IPS-NIHi7 (cell line): ENCODE data around the gene RIPOR2.
A peak's percentile ranks its signal among the peaks of the same experiment; 100 is the strongest.
"Not testable (repeated sequence)": the region's sequence is repeated elsewhere in the genome, so short reads cannot be mapped to it uniquely, and the experiment has no call there.

Source experiments
- DNase-seq: peaks from one replicate; pipeline ENCODE4 v3.0.0; 2012; ENCODE audit warnings: mixed read lengths; ENCODE audit errors: extremely low spot score

RIPOR2 gene

GRCh38 chr6:24807584-24807983, 128.2 kb downstream of the RIPOR2 start:
- no peak for DNase-seq

GRCh38 chr6:24802271-24803059, 133.3 kb downstream of the RIPOR2 start:
- DNase-seq, result no peak

GRCh38 chr6:24799541-24799915, 136.2 kb downstream of the RIPOR2 start:
- no peak for DNase-seq

- no peak for DNase-seq
Measured at GRCh38 chr6:24798740-24799540, 136.8 kb downstream of the RIPOR2 start, which contains the start of gene ARMH2. Gene ARMH2, minus strand, starts transcription at chr6:24798917. Its CDS starts 60 bp downstream, at chr6:24798857.

GRCh38 chr6:24797596-24798216, 138.1 kb downstream of the RIPOR2 start:
- no peak for DNase-seq

- DNase-seq, result no peak
Measured at GRCh38 chr6:24796616-24797290, 139.0 kb downstream of the RIPOR2 start.

- DNase-seq, result no peak
Measured at GRCh38 chr6:24795106-24795505, 140.7 kb downstream of the RIPOR2 start.

GRCh38 chr6:24788031-24788665, 147.6 kb downstream of the RIPOR2 start:
- no peak for DNase-seq

- DNase-seq, result no peak
Measured at GRCh38 chr6:24780206-24780605, 155.6 kb downstream of the RIPOR2 start.

GRCh38 chr6:24779416-24780016, 156.2 kb downstream of the RIPOR2 start:
- no peak for DNase-seq

GRCh38 chr6:24778878-24779277, 156.9 kb downstream of the RIPOR2 start:
- DNase-seq, result no peak

GRCh38 chr6:24778121-24778520, 157.6 kb downstream of the RIPOR2 start:
- no peak for DNase-seq

- DNase-seq, result no peak
Measured at GRCh38 chr6:24777227-24777626, 158.5 kb downstream of the RIPOR2 start.

GRCh38 chr6:24775520-24776058, 160.2 kb downstream of the RIPOR2 start:
- no peak for DNase-seq

GRCh38 chr6:24774696-24775519, 160.9 kb downstream of the RIPOR2 start, which contains the start of gene GMNN:
Gene GMNN, plus strand, starts transcription at chr6:24774937. Its CDS starts 2,310 bp downstream, at chr6:24777247.
- DNase-seq, result peak; percentile 98

GRCh38 chr6:24768361-24768760, 167.4 kb downstream of the RIPOR2 start:
- no peak for DNase-seq

- no peak for DNase-seq
Measured at GRCh38 chr6:24766680-24767462, 168.9 kb downstream of the RIPOR2 start.

GRCh38 chr6:24765968-24766367, 169.8 kb downstream of the RIPOR2 start:
- DNase-seq, result not testable (repeated sequence)
